ENCODE measurements around the gene NALF2. TPM values are rescaled to one million over a fixed set of nuclear protein-coding genes. Genes with fewer than 3 reads are reported as not detected.

NALF2 gene
- total RNA-seq, 1 donor from 2014 or later: 1.2 TPM

DNA sequence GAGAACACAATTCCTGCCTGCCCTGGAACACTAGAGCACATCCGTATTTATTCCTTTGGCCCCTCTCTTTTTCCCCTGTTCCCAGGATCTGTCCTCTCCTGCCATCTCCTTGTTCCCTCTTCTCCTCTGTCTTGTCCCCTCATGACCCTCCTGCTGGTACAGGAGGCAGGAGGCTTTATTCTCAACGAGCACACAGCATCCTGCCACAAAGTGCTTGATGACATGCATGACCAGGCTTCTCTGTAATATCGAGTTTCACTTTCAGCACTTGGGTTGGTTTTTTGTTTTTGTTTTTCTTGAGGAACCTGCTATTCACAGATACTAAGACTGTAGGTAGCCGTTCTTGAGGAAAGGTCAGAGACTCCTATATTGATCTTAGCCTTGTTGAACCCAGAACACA is 35.3 kb downstream of the NALF2 start:
- no peak for DNase-seq (ENCODE audit: low spot score)
- H3K36me3 Mint-ChIP-seq (ENCODE audit: low read depth): no peaks in the 10 kb centered on the region
- peaks cover 17% of the 10 kb centered on the region for H3K4me1 Mint-ChIP-seq (ENCODE audit: low read depth)
- H3K9me3 Mint-ChIP-seq: no peaks in the 10 kb centered on the region
- H3K27ac Mint-ChIP-seq: peak overlapping the region; percentile 88
- H3K4me3 Mint-ChIP-seq: peak overlapping the region; percentile 58
- peaks cover 2% of the 10 kb centered on the region for H3K27me3 Mint-ChIP-seq (ENCODE audit: insufficient read depth)
- intact Hi-C loops (cut with micrococcal nuclease): loop anchor here (2.0 to 5.0 kb wide), 3 partner anchors 35 to 558 kb away; partner anchors contain the start of gene NALF2

DNA sequence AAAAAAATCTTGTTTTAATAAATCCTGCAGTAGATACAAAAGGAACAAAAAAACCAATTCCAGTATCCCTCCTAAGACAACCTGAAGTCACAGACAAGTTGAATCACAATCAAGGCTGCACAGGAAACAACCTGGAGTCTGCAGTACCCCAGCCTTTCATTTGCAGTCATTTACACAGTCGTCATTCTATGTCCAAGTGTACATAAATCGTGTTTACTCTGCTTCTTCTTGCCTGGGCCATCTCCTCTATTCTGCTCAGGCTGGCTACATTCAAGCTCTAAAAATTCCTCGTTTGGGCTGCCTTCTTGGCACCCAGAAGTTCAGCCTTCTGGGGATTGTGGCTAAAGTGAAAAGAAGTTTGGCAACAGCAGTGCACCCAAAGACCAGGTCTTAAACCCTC is 37.8 kb downstream of the NALF2 start:
- intact Hi-C loops (cut with micrococcal nuclease): no loop called here
- H3K27ac Mint-ChIP-seq: no peak overlapping the region

DNA sequence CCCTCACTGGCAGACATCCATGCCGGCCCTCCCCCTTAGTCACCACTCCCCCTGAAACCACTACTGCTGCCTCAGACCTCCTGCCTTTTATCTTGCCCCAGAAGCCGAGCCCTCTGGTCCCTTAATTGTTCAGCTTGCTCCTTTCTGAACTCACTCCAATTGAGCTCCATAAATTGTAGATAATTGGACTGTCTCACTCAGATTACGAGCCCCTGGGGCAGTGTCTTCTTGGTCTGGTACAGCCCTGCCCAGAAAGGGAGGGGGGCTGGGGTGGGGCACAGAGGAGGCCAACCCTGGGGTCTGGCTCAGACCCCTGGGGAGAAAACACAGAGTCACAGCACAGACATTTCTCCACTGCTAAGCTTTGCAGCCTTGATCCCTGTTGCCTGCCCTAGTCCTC is 39.4 kb downstream of the NALF2 start:
- peaks cover 15% of the 10 kb centered on the region for H3K9me3 Mint-ChIP-seq
- DNase-seq (ENCODE audit: low spot score): no peak
- intact Hi-C loops (cut with micrococcal nuclease): no loop called here
- peaks cover 3% of the 10 kb centered on the region for H3K27me3 Mint-ChIP-seq (ENCODE audit: insufficient read depth)
- H3K27ac Mint-ChIP-seq: no peak overlapping the region
- H3K4me1 Mint-ChIP-seq (ENCODE audit: low read depth): peaks cover 11% of the 10 kb centered on the region
- H3K36me3 Mint-ChIP-seq (ENCODE audit: low read depth): no peaks in the 10 kb centered on the region
- no peak overlapping the region for H3K4me3 Mint-ChIP-seq

More for the DNA sequence above, 37.8 kb downstream of the NALF2 start:
- Mint-ChIP-seq H3K4me1 (ENCODE audit: low read depth) (peaks cover 17% of the 10 kb centered on the region), H3K27me3 (ENCODE audit: insufficient read depth) (peaks cover 3% of the 10 kb centered on the region), H3K9me3 (peaks cover 11% of the 10 kb centered on the region), H3K36me3 (ENCODE audit: low read depth) (no peaks in the 10 kb centered on the region), H3K4me3 (no peak overlapping the region)
- DNase-seq (ENCODE audit: low spot score): no peak

DNA sequence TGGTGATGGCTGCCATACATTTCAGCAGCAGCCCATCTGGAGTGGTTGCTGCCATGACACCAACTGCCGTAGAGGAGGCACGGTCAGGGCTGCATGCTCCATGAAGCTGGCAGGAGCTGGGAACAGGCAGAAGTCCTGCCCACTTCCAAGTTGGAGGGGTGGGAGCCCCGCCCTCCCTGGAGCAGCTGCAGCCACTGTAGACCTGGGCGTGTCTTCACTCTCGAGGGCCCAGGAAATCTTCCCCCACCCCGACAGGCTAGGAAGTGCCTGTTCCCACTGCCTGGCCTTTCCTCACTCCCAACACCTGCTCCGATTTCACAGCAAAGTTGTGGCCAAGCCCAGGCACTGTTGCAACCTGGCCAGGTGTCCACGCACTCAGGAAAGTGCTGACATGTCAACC is 42.3 kb downstream of the NALF2 start:
- no peak for DNase-seq (ENCODE audit: low spot score)
- H3K4me3 Mint-ChIP-seq: no peak overlapping the region
- intact Hi-C loops (cut with micrococcal nuclease): no loop called here
- H3K27me3 Mint-ChIP-seq (ENCODE audit: insufficient read depth): peaks cover 1% of the 10 kb centered on the region
- no peaks in the 10 kb centered on the region for H3K4me1 Mint-ChIP-seq (ENCODE audit: low read depth)
- no peaks in the 10 kb centered on the region for H3K36me3 Mint-ChIP-seq (ENCODE audit: low read depth)
- peaks cover 15% of the 10 kb centered on the region for H3K9me3 Mint-ChIP-seq
- H3K27ac Mint-ChIP-seq: no peak overlapping the region

DNA sequence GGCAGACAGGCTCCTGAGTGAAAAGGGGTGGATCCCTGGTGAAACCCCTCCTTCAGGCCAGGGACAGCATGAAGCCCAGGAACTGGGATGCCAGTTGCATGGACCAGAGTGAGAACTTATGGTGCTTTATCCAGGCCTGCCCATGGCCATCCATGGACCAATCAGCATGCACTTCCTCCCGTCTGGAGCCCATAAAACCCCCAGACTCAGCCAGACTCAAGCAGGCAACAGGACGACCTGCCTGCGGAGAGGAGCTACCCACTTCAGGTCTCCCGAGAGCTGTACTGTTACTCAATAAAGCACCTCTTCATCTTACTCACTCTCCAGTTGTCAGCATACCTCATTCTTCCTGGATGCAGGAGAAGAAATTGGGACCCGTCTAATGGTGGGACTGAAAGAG is 42.9 kb downstream of the NALF2 start:
- Mint-ChIP-seq H3K36me3 (ENCODE audit: low read depth) (no peaks in the 10 kb centered on the region), H3K4me1 (ENCODE audit: low read depth) (no peaks in the 10 kb centered on the region), H3K27me3 (ENCODE audit: insufficient read depth) (peaks cover 1% of the 10 kb centered on the region), H3K9me3 (peaks cover 15% of the 10 kb centered on the region), H3K4me3 (no peak overlapping the region), H3K27ac (no peak overlapping the region)
- no peak for DNase-seq (ENCODE audit: low spot score)
- intact Hi-C loops (cut with micrococcal nuclease): no loop called here

DNA sequence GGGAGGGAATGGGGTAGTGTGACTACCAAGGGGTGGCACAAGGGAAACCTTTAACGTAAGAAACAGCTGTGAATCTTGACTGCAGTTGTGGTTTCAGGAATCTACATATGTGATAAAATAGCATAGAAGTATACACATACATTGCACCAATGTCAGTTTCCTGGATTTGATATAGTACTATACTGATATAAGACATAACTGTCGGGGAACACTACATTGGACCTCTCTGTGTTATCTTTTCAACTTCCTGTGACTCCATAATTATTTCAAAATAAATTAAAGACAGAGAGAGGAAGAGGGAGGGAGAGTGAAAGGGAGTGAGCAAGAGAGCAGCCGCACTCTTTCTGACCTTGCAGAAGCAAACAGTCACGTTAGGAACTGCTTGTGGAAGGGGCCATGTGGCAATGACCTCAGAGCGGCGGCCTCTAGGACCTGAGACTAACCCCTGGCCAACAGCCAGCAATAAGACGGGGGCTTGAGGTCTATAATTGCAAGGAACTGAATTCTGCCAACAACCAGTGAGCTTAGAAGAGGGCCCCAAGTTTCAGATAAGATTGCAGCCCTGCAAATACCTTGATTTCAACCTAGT is 47.4 kb downstream of the NALF2 start:
- no peak overlapping the region for H3K4me3 Mint-ChIP-seq
- no peaks in the 10 kb centered on the region for H3K4me1 Mint-ChIP-seq (ENCODE audit: low read depth)
- DNase-seq (ENCODE audit: low spot score): no peak
- H3K36me3 Mint-ChIP-seq (ENCODE audit: low read depth): no peaks in the 10 kb centered on the region
- peaks cover 4% of the 10 kb centered on the region for H3K9me3 Mint-ChIP-seq
- no peak overlapping the region for H3K27ac Mint-ChIP-seq
- intact Hi-C loops (cut with micrococcal nuclease): no loop called here
- no peaks in the 10 kb centered on the region for H3K27me3 Mint-ChIP-seq (ENCODE audit: insufficient read depth)

DNA sequence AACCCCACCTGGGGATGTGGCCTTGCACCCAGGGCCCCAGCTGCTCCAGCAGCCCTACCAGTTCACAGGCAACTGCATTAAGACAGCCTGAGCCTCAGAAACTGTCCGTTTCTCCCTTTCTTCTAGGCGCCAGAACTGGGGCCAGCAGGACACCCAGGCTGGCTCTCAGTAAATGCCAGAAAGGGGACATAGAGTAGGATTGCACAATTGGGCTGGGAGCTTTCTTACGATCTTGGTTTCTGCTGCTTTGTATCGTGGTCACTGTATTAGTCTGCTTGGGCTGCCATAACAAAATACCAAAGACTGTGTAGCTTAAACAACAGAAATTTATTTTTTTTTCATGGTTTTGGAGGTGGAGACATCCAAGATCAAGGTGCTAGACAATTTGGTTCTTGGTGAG is 48.4 kb downstream of the NALF2 start:
- intact Hi-C loops (cut with micrococcal nuclease): no loop called here
- Mint-ChIP-seq H3K9me3 (peaks cover 4% of the 10 kb centered on the region), H3K36me3 (ENCODE audit: low read depth) (no peaks in the 10 kb centered on the region), H3K4me3 (no peak overlapping the region), H3K27me3 (ENCODE audit: insufficient read depth) (peaks cover 2% of the 10 kb centered on the region), H3K27ac (no peak overlapping the region), H3K4me1 (ENCODE audit: low read depth) (no peaks in the 10 kb centered on the region)
- DNase-seq (ENCODE audit: low spot score): no peak

Other genes starting within 250 kb of the NALF2 start
- gene EDA, start 111.8 kb downstream of the NALF2 start, total RNA-seq: 1.6 and 2.4 TPM in 2 replicates